BLaER1 treated with 17β-estradiol and CSF1 and Interleukin-3, amounts not matched to agents 10 nM and 100 nM (cell line): ENCODE data around the gene PIK3R2.

Source experiments
- H3K27ac ChIP-seq, 11 experiments: shearing (Covaris generic); formaldehyde crosslinking; 2 replicates each; pipeline ENCODE4 v1.8.1; 2022
- H3K27me3 ChIP-seq, 11 experiments: shearing (Covaris generic); formaldehyde crosslinking; 2 replicates each; pipeline ENCODE4 v1.8.1; 2022
- H3K36me3 ChIP-seq, 11 experiments: shearing (Covaris generic); formaldehyde crosslinking; 2 replicates each; pipeline ENCODE4 v1.8.1; 2022
- H3K4me1 ChIP-seq, 10 experiments: shearing (Covaris generic); formaldehyde crosslinking; 2 replicates each; pipeline ENCODE4 v1.8.1; 2022
- H3K4me2 ChIP-seq, 11 experiments: shearing (Covaris generic); formaldehyde crosslinking; 2 replicates each; pipeline ENCODE4 v1.8.1; 2022
- H3K4me3 ChIP-seq, 10 experiments: shearing (Covaris generic); formaldehyde crosslinking; 2 replicates each; pipeline ENCODE4 v1.8.1; 2022
- H3K9ac ChIP-seq, 11 experiments: shearing (Covaris generic); formaldehyde crosslinking; 2 replicates each; pipeline ENCODE4 v1.8.1; 2022
- H3K9me3 ChIP-seq, 11 experiments: shearing (Covaris generic); formaldehyde crosslinking; replicated peaks in 1 of 11; 2 replicates each; pipeline ENCODE4 v1.8.1; 2022
- H4K20me1 ChIP-seq, 11 experiments: shearing (Covaris generic); formaldehyde crosslinking; 2 replicates each; pipeline ENCODE4 v1.8.1; 2022
- Cebpa-rat ChIP-seq, 11 experiments: shearing (Covaris generic); IDR thresholded peaks; 2 replicates each; pipeline ENCODE4 v1.8.1; 2022

PIK3R2 gene

GRCh38 chr19:18192673-18193387 lies 39.9 kb downstream of the PIK3R2 start, which contains the start of gene MPV17L2:
Gene MPV17L2 (plus strand): TSS chr19:18193218. CDS start chr19:18193282, 64 bp downstream.
- no peaks in the 10 kb centered on the region for H3K27me3 ChIP-seq
- H3K4me3 ChIP-seq: peak within 1 kb of the TSS; percentile 68 to 96 (median 84)
- H3K9me3 ChIP-seq: no peaks in the 10 kb centered on the region
- peaks cover 0 to 18% (median 0%) of the 10 kb centered on the region in 11 experiments; a peak in 5 of 22 replicates for H4K20me1 ChIP-seq
- peak within 1 kb of the TSS; percentile 76 to 89 (median 84) for H3K27ac ChIP-seq
- peak within 1 kb of the TSS; percentile 85 to 100 (median 98) for H3K4me2 ChIP-seq
- H3K9ac ChIP-seq: peak within 1 kb of the TSS; percentile 81 to 94 (median 85)
- peaks cover 28 to 52% (median 47%) of the 10 kb centered on the region in 10 experiments for H3K4me1 ChIP-seq
- TF ChIP-seq Cebpa-rat (IDR thresholded peaks at IDR 0.05): no peak
- H3K36me3 ChIP-seq: peaks cover 12 to 29% (median 18%) of the 10 kb centered on the region in 11 experiments

GRCh38 chr19:18193388-18194180 lies 40.6 kb downstream of the PIK3R2 start:
- peak overlapping the region; percentile 81 to 94 (median 85) for H3K9ac ChIP-seq
- peaks cover 28 to 52% (median 46%) of the 10 kb centered on the region in 10 experiments for H3K4me1 ChIP-seq
- H3K27me3 ChIP-seq: no peaks in the 10 kb centered on the region
- peaks cover 18 to 34% (median 24%) of the 10 kb centered on the region in 11 experiments for H3K36me3 ChIP-seq
- H4K20me1 ChIP-seq: peaks cover 0 to 18% (median 0%) of the 10 kb centered on the region in 11 experiments; a peak in 5 of 22 replicates
- peak overlapping the region; percentile 77 to 100 (median 98) for H3K4me2 ChIP-seq
- H3K9me3 ChIP-seq: no peaks in the 10 kb centered on the region
- no peak for TF ChIP-seq Cebpa-rat (IDR thresholded peaks at IDR 0.05)
- peak overlapping the region in 10 of 11 experiments; percentile 67 to 86 (median 78); a peak in 21 of 22 replicates for H3K27ac ChIP-seq
- H3K4me3 ChIP-seq: peak overlapping the region; percentile 68 to 96 (median 84)

- Histone ChIP-seq H3K4me2 (peak overlapping the region; percentile 77 to 100 (median 98)), H3K4me3 (peak overlapping the region; percentile 68 to 96 (median 84)), H3K36me3 (peaks cover 23 to 40% (median 30%) of the 10 kb centered on the region in 11 experiments), H4K20me1 (peaks cover 0 to 18% (median 0%) of the 10 kb centered on the region in 11 experiments; a peak in 5 of 22 replicates), H3K4me1 (peaks cover 28 to 52% (median 46%) of the 10 kb centered on the region in 10 experiments), H3K9ac (peak overlapping the region; percentile 81 to 94 (median 85)), H3K27me3 (no peaks in the 10 kb centered on the region), H3K9me3 (no peaks in the 10 kb centered on the region), H3K27ac (peak overlapping the region in 6 of 11 experiments; percentile 73 to 86 (median 78); a peak in 6 of 22 replicates)
- no peak for TF ChIP-seq Cebpa-rat (IDR thresholded peaks at IDR 0.05)
Observed at GRCh38 chr19:18194181-18194530, 41.2 kb downstream of the PIK3R2 start.

- Histone ChIP-seq H3K4me2 (peak overlapping the region; percentile 77 to 100 (median 98)), H3K27me3 (no peaks in the 10 kb centered on the region), H3K4me1 (peaks cover 28 to 52% (median 46%) of the 10 kb centered on the region in 10 experiments), H3K9ac (peak overlapping the region in 9 of 11 experiments; percentile 81 to 90 (median 85); a peak in 12 of 22 replicates), H3K9me3 (no peaks in the 10 kb centered on the region), H3K27ac (peak overlapping the region in 2 of 11 experiments; percentile 2 to 21; a peak in 2 of 22 replicates), H4K20me1 (peaks cover 0 to 18% (median 0%) of the 10 kb centered on the region in 11 experiments; a peak in 5 of 22 replicates), H3K4me3 (peak overlapping the region in 8 of 10 experiments; percentile 70 to 96 (median 85); a peak in 14 of 20 replicates), H3K36me3 (peaks cover 29 to 46% (median 36%) of the 10 kb centered on the region in 11 experiments)
- no peak for TF ChIP-seq Cebpa-rat (IDR thresholded peaks at IDR 0.05)
Observed at GRCh38 chr19:18194554-18195238, 41.7 kb downstream of the PIK3R2 start.

GRCh38 chr19:18196511-18196845 lies 43.5 kb downstream of the PIK3R2 start:
- no peak for TF ChIP-seq Cebpa-rat (IDR thresholded peaks at IDR 0.05)
- Histone ChIP-seq H3K4me2 (peak overlapping the region in 7 of 11 experiments; percentile 38 to 73 (median 51); a peak in 7 of 22 replicates), H3K9ac (peak overlapping the region in 6 of 11 experiments; percentile 18 to 55 (median 47); a peak in 5 of 22 replicates), H4K20me1 (peaks cover 0 to 20% (median 0%) of the 10 kb centered on the region in 11 experiments; a peak in 5 of 22 replicates), H3K27ac (peak overlapping the region in 3 of 11 experiments; percentile 8 to 49 (median 38); a peak in 1 of 22 replicates), H3K27me3 (no peaks in the 10 kb centered on the region), H3K9me3 (no peaks in the 10 kb centered on the region), H3K4me1 (peaks cover 14 to 47% (median 42%) of the 10 kb centered on the region in 10 experiments), H3K4me3 (no peak overlapping the region), H3K36me3 (peaks cover 37 to 52% (median 45%) of the 10 kb centered on the region in 11 experiments)

GRCh38 chr19:18197306-18197705 lies 44.3 kb downstream of the PIK3R2 start:
- Histone ChIP-seq H3K36me3 (peaks cover 37 to 59% (median 45%) of the 10 kb centered on the region in 11 experiments), H3K4me1 (peaks cover 16 to 47% (median 44%) of the 10 kb centered on the region in 10 experiments), H3K9ac (no peak overlapping the region), H3K27ac (no peak overlapping the region), H3K4me2 (no peak overlapping the region), H4K20me1 (peaks cover 0 to 29% (median under 1%) of the 10 kb centered on the region in 11 experiments; a peak in 10 of 22 replicates), H3K27me3 (no peaks in the 10 kb centered on the region), H3K9me3 (no peaks in the 10 kb centered on the region), H3K4me3 (no peak overlapping the region)
- TF ChIP-seq Cebpa-rat (IDR thresholded peaks at IDR 0.05): no peak

DNA sequence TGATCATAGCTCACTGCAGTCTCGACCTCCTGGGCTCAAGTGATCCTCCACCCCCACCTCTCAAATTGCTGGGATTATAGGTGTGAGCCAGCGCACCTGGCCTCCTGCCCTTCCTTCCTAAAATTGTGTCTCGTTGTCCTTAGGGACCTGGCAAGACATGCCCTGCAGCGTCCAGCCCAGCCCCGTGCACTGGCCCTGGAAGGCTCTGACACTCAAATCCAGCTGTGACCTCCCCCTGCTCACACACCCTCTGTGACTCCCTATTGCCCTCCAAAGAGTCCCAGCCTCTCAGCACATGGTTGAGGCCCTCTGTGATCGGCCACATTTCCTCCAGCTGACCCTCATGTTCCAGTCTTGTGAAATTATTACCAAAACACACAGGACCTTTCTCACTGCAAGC lies 45.0 kb downstream of the PIK3R2 start:
- Histone ChIP-seq H3K4me1 (peaks cover 22 to 52% (median 50%) of the 10 kb centered on the region in 10 experiments), H4K20me1 (peaks cover 0 to 34% (median 5%) of the 10 kb centered on the region in 11 experiments; a peak in 10 of 22 replicates), H3K9ac (peak overlapping the region in 1 of 11 experiments; percentile 28; a peak in 3 of 22 replicates), H3K27me3 (no peaks in the 10 kb centered on the region), H3K9me3 (no peaks in the 10 kb centered on the region), H3K27ac (no peak overlapping the region), H3K4me3 (no peak overlapping the region), H3K4me2 (no peak overlapping the region), H3K36me3 (peaks cover 37 to 60% (median 45%) of the 10 kb centered on the region in 11 experiments)
- no peak for TF ChIP-seq Cebpa-rat (IDR thresholded peaks at IDR 0.05)

DNA sequence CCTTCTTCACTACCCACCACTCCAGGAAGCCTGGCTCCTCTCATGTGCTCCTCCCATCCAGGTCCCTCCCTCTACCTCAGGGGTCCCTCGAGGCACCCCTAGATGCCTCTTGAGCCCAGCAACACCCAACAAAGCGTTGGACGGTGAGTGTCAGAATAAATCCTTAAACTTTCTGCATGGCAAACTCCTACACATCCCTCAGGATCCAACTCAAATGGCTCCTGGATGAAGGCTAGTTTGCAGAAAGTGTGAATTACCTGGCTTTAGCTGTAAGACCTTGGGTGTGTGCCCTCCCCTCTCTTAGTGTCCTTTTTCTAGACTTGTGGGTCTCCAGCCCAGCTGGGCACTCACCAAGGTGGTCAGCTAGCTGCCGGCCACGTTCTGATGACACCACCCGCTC lies 45.4 kb downstream of the PIK3R2 start:
- Histone ChIP-seq H3K36me3 (peaks cover 37 to 60% (median 45%) of the 10 kb centered on the region in 11 experiments), H3K27me3 (no peaks in the 10 kb centered on the region), H3K9me3 (no peaks in the 10 kb centered on the region), H3K4me1 (peaks cover 26 to 57% (median 54%) of the 10 kb centered on the region in 10 experiments), H3K4me2 (no peak overlapping the region), H3K27ac (no peak overlapping the region), H3K9ac (peak overlapping the region in 1 of 11 experiments; percentile 28; a peak in 3 of 22 replicates), H3K4me3 (no peak overlapping the region), H4K20me1 (peaks cover 0 to 37% (median 7%) of the 10 kb centered on the region in 11 experiments; a peak in 10 of 22 replicates)
- TF ChIP-seq Cebpa-rat (IDR thresholded peaks at IDR 0.05): no peak
